NCI-H1092 treated with DMSO at 0.1 percent for 48 hours (cell line): ENCODE measurements around the gene MFN2.
"Not testable (repeated sequence)": the region's sequence is repeated elsewhere in the genome, so short reads cannot be mapped to it uniquely, and the experiment has no call there.

Experiments used
- DNase-seq: peaks from one replicate; lab custom pipeline; 2025; lab: John Stamatoyannopoulos, UW

Gene MFN2

DNA sequence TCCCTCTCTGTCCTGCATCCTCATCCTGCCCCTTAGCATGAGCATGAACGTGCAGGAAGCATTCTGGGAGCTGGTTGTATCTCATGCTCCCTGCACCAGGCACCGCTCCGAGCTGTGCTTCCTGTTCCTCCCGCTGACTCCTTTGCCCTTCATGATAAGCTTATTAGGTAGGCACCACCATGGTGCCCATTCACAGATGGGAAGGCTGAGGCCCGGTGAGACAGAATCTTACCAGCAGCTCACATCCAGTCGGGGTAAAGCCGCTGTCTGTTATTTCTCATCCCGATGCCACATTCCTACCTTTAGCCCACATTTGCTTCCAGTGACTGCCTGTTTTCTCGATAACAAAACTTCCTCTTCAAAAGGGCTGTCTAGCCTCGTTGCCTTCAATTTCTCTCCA is 46.3 kb downstream of the MFN2 start:
- DNase-seq = no peak

DNA sequence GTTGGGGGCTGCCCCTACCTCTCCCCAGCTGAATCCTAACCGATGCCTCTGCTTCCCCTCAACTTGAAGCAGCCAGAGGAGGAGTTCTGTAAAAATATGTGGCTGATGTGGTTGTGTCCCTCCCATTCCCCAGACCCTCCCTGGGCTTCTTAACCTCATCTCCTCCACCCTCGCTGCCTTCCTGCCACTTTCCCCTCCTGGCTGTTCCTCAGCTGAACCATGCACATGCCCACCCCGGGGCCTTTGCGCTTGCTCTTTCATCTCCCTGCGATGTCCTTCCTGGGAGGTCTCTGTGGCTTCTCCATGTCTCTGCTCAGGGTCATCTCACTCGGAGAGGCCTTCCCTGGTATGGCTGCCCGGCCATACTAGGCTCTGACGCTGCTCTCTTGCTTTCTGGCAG is 48.0 kb downstream of the MFN2 start:
- no peak for DNase-seq

DNA sequence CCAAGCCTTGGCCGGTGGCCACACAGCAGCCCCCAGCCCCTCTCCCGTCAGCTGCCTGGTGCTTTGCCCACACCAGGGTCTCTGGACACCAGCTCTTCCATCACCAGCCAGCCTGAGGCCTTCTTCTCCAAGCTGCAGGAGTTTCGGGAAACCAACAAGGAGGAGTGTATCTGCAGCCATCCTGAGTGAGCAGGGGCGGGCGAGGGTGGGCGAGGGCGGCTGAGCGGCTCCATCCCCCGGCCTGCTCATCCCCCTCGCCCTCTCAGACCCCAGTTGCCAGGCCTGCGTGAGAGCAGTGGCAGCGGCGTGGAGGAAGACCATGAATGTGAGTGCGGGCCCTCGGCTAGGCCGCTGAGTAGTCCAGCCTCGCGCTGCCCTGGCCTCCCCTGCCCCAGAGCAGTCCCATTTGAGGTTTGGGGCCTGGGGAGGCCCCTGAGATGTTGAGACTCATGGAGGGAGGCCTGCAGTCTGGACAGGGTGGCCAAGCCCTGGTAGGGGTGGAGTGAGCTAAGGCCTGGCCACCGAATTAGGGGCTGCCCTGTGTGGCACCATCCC is 48.8 kb downstream of the MFN2 start:
- DNase-seq = no peak

DNA sequence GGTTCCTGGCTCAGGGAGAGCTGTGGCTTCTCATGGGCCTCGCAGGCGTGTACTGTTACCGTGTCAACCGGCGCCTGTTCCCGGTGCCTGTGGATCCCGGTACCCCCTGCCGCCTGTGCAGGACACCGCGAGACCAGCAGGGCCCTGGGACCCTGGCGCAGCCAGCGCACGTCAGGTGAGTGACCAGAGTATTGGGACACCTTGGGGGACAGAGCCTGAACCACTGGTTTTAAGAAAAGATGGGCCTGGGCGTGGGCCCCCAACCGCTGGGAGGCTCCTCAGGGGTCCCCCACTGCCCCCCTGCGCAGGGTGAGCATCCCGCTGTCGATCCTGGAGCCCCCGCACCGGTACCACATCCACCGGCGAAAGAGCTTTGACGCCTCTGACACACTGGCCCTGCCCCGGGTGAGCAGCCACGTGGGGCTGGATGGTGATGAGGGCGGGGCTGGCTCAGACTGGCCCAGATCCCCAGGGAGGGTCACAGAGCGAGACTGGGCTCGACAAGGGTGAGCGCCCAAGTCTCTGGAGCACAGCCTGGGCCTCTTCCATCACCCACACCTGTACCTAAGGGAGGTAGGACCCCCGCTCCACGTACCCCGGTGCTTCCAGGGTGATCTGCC is 49.6 kb downstream of the MFN2 start:
- no peak for DNase-seq

DNA sequence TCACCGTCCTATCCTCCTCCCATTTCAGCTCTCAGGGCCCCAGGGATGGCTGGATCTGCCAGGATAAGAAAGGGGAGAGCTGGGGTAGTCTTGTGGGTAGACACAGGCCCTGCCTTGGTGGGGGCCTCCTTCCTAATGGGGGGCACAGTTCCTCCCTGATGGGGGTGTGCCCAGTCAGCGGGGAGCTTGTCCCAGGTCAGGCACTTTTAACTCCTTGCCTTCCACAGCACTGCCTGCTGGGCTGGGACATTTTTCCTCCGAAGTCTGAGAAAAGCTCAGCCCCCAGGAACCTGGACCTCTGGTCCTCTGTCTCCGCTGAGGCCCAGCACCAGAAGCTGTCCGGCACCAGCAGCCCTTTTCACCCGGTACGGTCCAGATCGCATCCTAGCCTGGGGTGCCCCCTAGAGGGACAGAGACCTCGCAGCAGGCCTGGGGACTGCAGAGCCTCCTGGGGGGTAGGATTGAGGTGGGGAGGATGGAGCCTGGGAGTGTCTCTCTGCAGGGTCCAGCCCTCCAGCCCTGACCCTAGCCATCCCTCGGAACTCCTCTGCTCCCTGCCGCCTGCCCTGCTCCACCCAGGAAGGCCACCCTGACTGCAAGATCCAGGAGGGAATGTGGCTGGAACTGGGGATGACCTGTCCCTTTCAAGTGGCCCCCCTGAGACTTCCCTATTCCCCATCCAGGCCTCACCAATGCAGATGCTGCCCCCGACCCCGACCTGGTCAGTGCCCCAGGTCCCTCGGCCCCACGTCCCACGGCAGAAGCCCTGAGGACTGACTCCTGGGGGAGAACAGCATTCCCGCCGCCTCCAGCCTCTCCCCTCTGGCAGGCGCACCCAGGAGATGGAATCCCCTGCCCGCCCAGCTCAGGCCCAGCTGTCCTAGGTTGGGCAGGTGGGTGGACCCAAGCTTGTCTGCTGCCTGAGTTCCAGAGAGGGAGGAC is 51.1 kb downstream of the MFN2 start:
- no peak for DNase-seq

DNA sequence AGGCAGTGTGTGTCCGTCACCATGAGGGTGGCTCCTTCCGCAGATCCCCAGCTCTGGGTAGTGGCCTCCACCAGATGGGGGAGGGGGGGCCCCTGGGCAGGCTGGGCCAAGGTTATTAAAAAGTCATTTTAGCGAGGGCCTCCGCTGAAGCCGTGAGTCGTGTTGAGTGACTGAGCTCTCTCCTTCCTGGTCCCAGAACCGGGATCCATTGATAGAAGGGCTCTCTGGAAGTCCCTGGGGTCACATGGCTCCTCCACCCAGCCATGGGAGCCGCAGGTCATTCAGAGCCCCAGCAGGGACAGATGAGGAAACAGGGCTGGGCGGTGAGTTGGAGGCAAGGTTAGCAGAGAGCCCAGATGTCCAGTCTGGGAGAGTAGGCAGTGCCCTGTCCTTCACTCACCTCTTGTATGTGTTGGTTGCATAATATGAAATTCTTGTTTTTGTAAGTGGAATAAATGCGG is 51.9 kb downstream of the MFN2 start:
- no peak for DNase-seq

DNA sequence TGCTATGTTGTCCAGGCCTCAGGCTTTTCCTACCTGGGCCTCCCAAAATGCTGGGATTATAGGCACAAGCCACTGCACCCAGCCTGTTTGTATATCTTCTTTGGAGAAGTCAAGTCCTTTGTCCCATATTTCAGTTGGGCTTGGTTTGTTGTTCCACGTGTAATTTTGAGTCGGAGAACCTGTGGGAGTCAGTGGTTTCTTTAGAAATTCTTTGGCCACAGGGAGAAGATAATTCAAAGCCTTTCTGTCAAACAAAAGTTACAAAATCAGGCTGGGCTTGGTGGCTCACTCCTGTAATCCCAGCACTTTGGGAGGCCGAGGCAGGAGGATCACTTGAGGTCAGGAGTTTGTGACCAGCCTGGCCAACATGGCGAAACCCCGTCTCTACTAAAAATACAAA is 53.2 kb downstream of the MFN2 start:
- DNase-seq = not testable (repeated sequence)

DNA sequence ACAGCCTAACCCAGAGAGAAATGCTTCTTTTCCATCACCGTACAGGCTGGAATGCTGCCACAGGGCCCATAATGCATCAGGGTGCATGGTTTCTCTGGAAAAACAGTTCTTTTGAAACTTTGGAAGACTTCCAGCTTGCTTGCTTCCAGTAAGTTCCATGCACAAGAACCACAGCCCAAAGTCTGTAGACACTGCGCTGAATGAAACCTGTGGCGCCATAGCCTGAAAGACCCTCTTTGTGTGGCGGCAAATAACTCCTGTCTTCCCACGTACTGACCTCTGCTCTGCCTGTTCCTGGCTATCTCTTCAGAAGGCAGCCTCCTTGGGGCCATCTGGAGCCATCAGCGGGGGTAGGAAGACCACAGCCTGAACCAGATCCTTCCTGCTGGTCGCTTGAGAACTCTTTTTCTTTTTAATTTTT is 54.1 kb downstream of the MFN2 start:
- DNase-seq = no peak

DNA sequence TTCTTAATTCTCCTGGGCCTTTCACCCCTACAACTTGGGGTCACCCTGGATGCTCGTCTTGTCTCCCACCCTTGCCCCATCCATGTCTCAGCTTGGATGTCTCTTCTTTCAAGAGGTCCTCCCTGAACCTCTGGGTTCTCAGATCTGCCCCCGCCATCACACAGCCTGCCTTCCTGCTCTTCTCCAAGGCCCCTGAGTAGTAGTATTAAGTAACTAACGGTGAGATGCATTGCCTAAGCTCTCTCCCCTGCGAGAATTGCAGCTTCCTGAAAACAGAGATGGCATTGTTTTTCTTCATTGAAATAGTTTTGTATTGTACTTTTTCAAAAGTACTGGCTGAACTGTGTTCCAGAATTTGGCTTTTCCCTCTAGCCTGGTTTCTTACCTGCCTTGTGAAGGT is 55.1 kb downstream of the MFN2 start:
- no peak for DNase-seq

DNA sequence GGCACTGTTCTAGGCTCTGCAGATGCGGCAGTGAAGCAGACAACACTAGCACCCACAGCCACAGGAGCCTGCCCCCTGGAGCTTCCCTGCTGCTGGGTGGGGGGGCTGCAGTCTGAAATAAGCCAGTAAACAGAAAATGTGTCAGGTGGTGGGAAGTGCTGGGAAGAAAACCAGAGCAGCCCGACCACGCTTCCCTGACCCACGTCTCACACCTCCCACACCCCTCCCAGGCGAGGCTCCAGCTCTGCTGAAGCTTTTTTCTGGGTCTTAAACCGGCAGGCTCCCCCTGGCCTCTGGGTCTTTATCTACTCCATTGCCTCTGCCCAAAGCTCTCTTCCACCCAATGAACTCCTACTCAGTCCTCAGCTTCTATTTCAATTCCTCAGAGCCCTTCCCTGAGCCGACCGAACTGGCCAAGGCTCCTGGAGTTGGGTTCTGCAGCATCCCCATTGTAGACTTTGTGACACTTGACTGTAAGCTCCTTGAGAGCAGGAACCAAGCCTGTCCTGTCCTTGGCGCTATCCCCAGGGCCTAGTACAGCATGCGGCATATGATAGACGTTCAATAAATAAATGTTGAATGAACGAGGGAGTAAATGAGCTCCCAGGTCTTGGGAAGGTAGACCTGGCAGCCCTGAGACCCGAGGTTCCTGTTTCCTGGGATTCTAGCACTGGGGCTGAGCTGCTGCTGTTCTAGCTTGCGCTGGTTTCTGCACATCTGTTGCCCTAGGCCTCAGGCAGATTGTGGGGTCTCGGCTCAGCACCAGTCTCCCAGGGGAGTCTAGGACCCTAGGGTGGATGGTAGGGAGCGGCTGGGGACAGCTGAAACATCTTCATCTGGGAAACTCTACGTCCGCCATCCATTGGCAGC is 57.5 kb downstream of the MFN2 start:
- no peak for DNase-seq

DNA sequence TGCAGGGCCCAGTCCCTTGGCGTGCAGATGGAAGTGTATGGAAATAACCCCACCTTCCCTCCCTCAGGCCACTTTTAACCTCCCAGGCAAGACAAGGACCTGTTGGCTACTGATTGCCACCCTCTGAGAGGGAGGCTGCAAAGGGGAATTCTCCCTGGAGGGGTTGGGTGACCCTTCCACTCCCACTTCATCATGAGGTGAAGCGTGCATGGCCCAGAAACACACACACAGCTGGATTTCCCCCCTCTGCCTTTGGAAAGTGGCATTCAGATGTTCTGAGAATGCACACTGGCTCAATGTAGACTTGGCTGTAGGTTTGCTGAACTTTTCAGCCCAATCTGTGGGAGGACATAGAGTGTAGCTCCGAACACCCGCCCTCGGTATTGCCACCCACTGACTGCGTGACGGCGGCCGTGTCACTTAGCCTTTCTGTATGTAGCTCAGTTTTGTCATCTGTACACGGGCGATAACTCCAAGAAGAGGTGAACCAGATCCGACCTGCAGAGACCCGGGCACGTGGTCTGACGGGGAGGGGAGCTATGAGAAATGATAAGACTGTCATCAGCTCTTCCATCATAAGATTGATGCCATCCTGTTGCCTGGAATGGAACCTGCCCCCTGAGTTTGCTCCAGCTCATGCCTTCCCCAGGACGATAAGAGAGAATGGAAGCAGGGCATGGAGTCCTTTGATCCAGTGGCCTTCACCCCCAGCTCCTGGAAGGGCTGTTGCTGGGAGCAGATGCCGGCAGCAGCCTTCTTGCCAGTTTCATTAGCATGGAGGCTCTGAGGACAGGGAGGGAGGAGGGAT is 58.3 kb downstream of the MFN2 start:
- no peak for DNase-seq

DNA sequence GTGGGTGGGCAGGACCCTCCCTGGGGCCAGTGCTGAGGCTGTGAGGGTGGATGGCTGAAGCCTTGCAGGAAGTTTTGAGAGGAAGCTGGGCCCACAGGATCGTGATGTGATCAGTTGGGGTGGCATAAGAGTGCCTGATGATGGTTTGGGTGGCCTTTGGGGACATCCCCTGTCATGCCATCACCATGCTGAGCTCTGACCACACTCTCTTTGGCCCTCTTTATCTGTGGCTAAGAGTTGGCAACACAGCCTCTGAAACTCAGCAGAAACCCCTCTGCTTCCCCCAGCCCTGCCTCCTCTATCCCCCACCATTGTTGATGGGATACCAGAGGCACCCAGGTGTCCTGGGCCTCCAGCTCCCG is 58.9 kb downstream of the MFN2 start:
- DNase-seq = no peak

DNA sequence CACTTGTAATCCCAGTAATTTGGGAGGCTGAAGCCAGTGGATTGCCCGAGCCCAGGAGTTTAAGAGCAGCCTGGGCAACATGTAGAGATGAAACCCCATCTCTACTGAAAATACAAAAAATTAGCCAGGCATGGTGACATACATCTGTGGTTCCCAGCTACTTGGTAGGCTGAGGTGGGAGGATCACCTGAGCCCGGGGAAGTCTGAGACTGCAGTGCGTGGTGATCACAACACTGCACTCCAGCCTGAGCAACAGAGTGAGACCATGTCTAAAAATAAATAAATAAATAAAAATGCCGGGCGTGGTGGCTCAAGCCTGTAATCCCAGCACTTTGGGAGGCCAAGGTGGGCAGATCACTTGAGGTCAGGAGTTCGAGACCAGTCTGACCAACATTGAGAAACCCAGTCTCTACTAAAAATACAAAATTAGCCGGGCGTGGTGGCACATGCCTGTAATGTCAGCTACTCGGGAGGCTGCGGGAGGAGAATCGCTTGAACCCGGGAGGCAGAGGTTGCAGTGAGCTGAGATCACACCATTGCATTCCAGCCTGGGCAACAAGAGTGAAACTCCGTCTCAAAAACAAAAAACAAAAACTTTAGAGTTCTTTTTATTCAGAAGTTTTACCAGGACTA is 59.7 kb downstream of the MFN2 start:
- not testable (repeated sequence) for DNase-seq

DNA sequence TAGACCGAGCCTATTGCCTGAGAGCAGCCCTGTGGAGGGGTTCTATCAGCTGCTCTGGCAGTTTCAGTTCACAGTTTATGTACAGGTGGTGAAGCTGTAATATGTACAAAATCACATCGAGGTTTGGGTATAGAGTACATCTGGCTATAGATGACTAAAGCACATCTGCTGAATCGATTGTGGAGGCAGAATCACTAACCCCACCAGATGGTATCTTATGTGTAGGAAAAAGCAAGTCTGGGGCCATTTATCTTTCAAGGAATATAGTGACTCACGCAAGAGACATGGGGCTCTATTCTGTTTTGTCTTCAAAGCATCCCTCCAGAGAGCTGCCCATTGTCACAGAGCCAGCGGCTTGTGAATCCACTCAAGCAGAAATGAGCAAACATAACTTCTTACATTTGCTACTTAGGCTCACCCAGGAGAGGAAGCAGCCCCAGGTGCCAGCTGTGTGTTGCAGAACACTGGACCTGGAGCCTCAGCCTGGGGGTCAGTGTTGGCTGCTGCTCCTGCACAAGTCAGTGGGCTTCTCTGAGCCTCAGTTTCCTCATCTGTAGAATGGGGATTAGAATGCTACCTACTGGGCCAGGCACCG is 60.3 kb downstream of the MFN2 start:
- DNase-seq = peak; percentile 13

DNA sequence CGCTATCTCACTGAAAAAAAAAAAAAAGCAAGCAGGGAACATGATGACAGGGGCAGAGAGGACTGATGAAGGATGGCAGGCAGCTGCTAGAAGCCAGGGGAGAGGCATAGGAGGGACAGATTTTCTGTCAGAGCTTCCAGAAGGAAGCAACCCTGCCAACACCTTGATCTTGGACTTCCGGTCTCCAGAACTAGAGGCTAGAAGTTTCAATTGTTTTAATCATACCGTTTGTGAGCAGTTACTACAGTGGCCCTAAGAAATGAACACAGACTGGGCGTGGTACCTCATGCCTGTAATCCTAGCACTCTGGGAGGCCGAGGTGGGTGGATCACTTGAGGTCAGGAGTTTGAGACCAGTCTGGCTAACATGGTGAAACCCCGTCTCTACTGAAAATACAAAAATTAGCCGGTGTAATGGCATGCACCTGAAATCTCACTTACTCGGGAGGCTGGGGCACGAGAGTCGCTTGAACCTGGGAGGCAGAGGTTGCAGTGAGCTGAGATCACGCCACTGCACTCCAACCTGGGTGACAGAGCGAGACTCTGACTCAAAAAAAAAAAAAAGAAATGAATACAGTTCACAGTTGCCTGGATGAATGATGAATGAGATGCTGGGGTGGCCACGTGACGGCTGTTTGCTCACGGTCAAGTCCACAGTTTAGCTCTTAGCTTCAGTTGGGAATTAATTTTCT is 64.1 kb downstream of the MFN2 start:
- not testable (repeated sequence) for DNase-seq

DNA sequence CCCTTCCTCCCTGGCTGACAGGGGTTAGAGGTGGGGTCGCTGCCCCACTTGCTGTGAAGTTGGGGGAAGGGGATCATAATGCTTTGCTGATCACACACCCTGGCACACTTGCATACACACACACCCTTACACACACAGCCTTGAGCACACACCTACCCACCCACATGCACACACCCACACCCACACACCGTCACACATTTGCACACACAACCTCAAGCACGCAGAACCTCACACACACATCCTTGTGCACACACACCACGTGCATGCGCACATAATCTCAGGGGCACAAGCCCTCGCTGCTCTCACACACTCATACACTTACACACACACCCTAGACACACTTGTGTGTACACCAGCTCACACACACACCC is 66.5 kb downstream of the MFN2 start:
- DNase-seq = no peak

DNA sequence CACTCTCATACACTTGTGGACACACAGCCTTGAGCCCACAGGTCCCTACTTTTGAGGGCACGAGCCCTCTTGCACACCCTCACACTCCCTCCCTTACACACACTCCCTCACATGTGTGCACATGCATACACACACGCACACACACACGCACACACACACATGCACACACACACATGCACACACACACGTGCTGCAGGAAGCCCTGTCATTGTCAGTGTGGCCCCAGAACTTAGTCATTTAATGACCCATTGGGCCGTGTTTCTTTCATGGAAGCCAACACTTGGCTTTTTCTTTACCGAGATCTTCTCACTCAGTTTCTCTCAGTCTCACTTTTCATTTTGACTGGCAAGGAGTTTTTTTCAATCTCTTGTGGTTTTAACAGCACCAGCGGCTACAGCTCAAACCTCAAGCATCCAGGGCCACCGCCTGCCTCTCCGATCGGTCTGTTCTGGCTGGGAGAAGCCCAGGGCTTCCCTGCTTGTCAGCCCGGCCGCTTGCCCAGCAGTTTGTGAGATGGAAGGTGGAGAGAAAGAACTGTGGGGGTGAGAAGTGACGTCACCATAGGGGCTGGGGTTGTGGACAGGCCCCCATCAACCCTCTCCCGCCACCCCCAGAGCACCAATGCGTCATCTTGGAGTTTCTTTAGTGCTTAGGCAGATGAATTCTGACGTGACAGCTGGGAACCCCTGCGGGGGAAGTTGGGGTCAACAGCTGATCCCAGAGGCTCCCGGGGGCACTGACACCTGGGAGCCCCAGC is 67.1 kb downstream of the MFN2 start:
- no peak for DNase-seq

DNA sequence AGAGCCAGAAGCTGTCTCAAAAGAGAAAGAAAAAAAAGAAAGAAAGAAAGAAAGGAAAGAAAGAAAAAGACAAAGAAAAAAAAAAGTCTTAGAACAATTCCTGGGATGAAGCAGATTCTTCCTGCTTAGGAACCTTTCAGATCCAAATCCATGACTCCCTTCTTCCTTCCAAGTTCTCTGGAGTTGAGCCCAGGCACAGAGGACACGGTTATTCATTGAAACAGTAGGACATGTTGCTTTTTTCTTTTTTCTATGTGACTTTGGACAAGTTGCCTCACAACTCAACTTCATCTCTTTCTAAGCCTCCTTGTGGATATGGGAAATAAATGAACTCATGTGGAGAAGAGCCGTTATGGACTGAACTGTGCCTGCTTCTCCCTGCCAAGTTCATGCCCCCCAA is 68.1 kb downstream of the MFN2 start:
- DNase-seq = no peak

DNA sequence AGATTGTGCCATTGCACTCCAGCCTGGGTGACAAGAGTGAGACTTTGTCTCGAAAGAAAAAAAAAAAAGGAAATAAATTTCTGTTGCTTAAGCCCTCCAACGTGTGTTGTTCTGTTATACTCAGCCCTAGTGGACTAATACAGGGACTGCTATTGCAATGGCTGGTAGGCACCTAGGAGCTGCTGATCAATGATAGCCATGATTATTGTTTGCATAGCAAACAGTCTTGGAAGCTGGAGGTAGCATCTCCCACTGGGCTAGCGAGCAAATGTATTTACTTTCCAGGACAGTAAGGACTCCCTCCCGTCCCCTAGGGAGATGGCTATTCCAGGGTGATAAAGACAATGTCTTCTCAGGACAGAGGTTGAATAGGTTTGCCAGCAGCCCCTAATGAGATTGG is 69.4 kb downstream of the MFN2 start:
- peak; percentile 64 for DNase-seq
